Prostate gland (tissue), 2 donors: ENCODE measurements around the gene SLC6A20. TPM values are rescaled to one million over a fixed set of nuclear protein-coding genes. Genes with fewer than 3 reads are reported as not detected.
"Not testable (repeated sequence)": the region's sequence is repeated elsewhere in the genome, so short reads cannot be mapped to it uniquely, and the experiment has no call there.

Source experiments
- DNase-seq: peaks from one replicate; pipeline ENCODE4 v3.0.0-alpha.2; 2019; ENCODE audit warnings: low spot score
- H3K27ac ChIP-seq, 2 donors: fragments of 200-600 bp; sonication (generic); 2 replicates each; pipeline ENCODE4 v1.5.1; 2017 to 2019
- H3K27me3 ChIP-seq: fragments of 200-600 bp; sonication (generic); replicated peaks from 2 replicates; pipeline ENCODE4 v1.5.1; 2019; ENCODE audit not compliant: insufficient read depth
- H3K36me3 ChIP-seq, 2 donors: fragments of 200-600 bp; sonication (generic); 1 replicate in 1 of 2; 2 replicates in 1 of 2; pipeline versions ENCODE4 v1.5.1 to v1.8.1; 2017 to 2019
- H3K4me1 ChIP-seq: fragments of 200-600 bp; sonication (generic); replicated peaks from 2 replicates; pipeline ENCODE4 v1.5.1; 2019
- H3K4me3 ChIP-seq, 2 donors: fragments of 200-600 bp; sonication (generic); 2 replicates each; pipeline ENCODE4 v1.5.1; 2017 to 2019
- H3K9me3 ChIP-seq: fragments of 200-600 bp; sonication (generic); 2 replicates; pipeline ENCODE4 v1.5.1; 2017
- CTCF ChIP-seq, 4 experiments: fragments of 200-600 bp in 2 of 4; fragments of 450-650 bp in 2 of 4; sonication (generic) in 2 of 4; IDR thresholded peaks; 1 replicate in 3 of 4; 2 replicates in 1 of 4; pipeline ENCODE4 v1.5.1; 2016 to 2019; ENCODE audit warnings: antibody characterized with exemption in 4 of 4, mild to moderate bottlenecking in 2 of 4, moderate library complexity in 2 of 4
- POLR2A ChIP-seq: fragments of 450-650 bp; IDR thresholded peaks from one replicate; pipeline ENCODE4 v1.6.1; 2016; ENCODE audit warnings: antibody characterized with exemption, mild to moderate bottlenecking
- POLR2AphosphoS5 ChIP-seq: sonication (generic); formaldehyde crosslinking; IDR thresholded peaks from one replicate; pipeline ENCODE4 v1.6.1; 2017; ENCODE audit warnings: antibody characterized with exemption
- WGBS: methylation state at CpG from one replicate; pipeline ENCODE4 v1.1.5; 2018; 5-methylcytosine and 5-hydroxymethylcytosine counted together
- intact Hi-C: fragments of 100-400 bp; cut with DNase I; formaldehyde crosslinking; loops from one replicate; pipeline ENCODE4 v1.14.2; 2022
- total RNA-seq, 2 donors: library from RNA; depleted of rRNA; stranded (reverse); fragments of >200 nt; gene quantifications; one replicate each; pipeline ENCODE4 v1.1.0, GENCODE V29; 2016

Gene SLC6A20
- total RNA-seq, 2 donors from 2014 or later = 1.6 TPM; not detected in 1

- Histone ChIP-seq H3K4me1 (no peaks in the 10 kb centered on the region), H3K27me3 (no peaks in the 10 kb centered on the region), H3K27ac (no peak overlapping the region), H3K36me3 (no peaks in the 10 kb centered on the region), H3K4me3 (no peak overlapping the region), H3K9me3 (no peaks in the 10 kb centered on the region)
- intact Hi-C loops = no loop called here
- 80% methylated on average over 16 of the region's 16 CpGs for WGBS
- no peak for DNase-seq
- no peak for TF ChIP-seq POLR2A
- no peak for TF ChIP-seq POLR2AphosphoS5
- TF ChIP-seq CTCF (IDR thresholded peaks at IDR 0.05) = no peak
Observed at GRCh38 chr3:45758871-45759270, 37.5 kb downstream of the SLC6A20 start.

GRCh38 chr3:45757141-45757540 is 39.2 kb downstream of the SLC6A20 start:
- intact Hi-C loops, H3K36me3 ChIP-seq, H3K4me1 ChIP-seq, H3K4me3 ChIP-seq, H3K9me3 ChIP-seq, DNase-seq, H3K27ac ChIP-seq, H3K27me3 ChIP-seq: not testable (repeated sequence)
- 55% methylated on average over 7 of the region's 7 CpGs for WGBS

- no peaks in the 10 kb centered on the region for H3K9me3 ChIP-seq
- H3K4me3 ChIP-seq = no peak overlapping the region
- H3K4me1 ChIP-seq = no peaks in the 10 kb centered on the region
- TF ChIP-seq CTCF (IDR thresholded peaks at IDR 0.05) (no peak), POLR2A (no peak), POLR2AphosphoS5 (no peak)
- no peak overlapping the region for H3K27ac ChIP-seq
- H3K27me3 ChIP-seq = no peaks in the 10 kb centered on the region
- no peak for DNase-seq
- 85% methylated on average over 6 of the region's 6 CpGs for WGBS
- intact Hi-C loops = no loop called here
- no peaks in the 10 kb centered on the region for H3K36me3 ChIP-seq
Observed at GRCh38 chr3:45756055-45756454, 40.3 kb downstream of the SLC6A20 start.

GRCh38 chr3:45754461-45754860 is 41.9 kb downstream of the SLC6A20 start:
- Histone ChIP-seq H3K36me3 (no peaks in the 10 kb centered on the region), H3K4me3 (no peak overlapping the region), H3K27me3 (no peaks in the 10 kb centered on the region), H3K27ac (no peak overlapping the region), H3K4me1 (no peaks in the 10 kb centered on the region), H3K9me3 (no peaks in the 10 kb centered on the region)
- DNase-seq = no peak
- intact Hi-C loops = no loop called here
- TF ChIP-seq POLR2AphosphoS5 = no peak
- TF ChIP-seq CTCF (IDR thresholded peaks at IDR 0.05) = no peak
- TF ChIP-seq POLR2A = no peak
- WGBS = 95% methylated on average over 7 of the region's 7 CpGs

GRCh38 chr3:45753095-45753494 is 43.2 kb downstream of the SLC6A20 start:
- Histone ChIP-seq H3K27me3 (no peaks in the 10 kb centered on the region), H3K4me1 (no peaks in the 10 kb centered on the region), H3K4me3 (no peak overlapping the region), H3K9me3 (no peaks in the 10 kb centered on the region), H3K27ac (no peak overlapping the region), H3K36me3 (no peaks in the 10 kb centered on the region)
- TF ChIP-seq POLR2AphosphoS5 = no peak
- no peak for TF ChIP-seq CTCF (IDR thresholded peaks at IDR 0.05)
- TF ChIP-seq POLR2A = no peak
- intact Hi-C loops = no loop called here
- 94% methylated on average over 3 of the region's 3 CpGs for WGBS
- no peak for DNase-seq
